Osteoblast (primary cell): ENCODE data around the gene DDC. TPM values are rescaled to one million over a fixed set of nuclear protein-coding genes. Genes with fewer than 3 reads are reported as not detected.

Experiments
- DNase-seq: peaks from one replicate; pipeline ENCODE4 v3.0.0; 2011; ENCODE audit warnings: low spot score, mixed read lengths; ENCODE audit not compliant: insufficient read length; ENCODE audit errors: missing footprints
- H2AFZ ChIP-seq: 2 replicates; pipeline ENCODE4 v1.6.0; 2011; ENCODE audit warnings: mild to moderate bottlenecking, low read length
- H3K27ac ChIP-seq: 2 replicates; pipeline ENCODE4 v1.5.1; 2011; ENCODE audit warnings: mild to moderate bottlenecking, low read depth, low read length, moderate library complexity
- H3K27me3 ChIP-seq: 2 replicates; pipeline ENCODE4 v1.6.0; 2012; ENCODE audit warnings: mild to moderate bottlenecking, control low read depth, inconsistent platforms, low read length, moderate library complexity; ENCODE audit not compliant: insufficient read depth
- H3K36me3 ChIP-seq: 2 replicates; pipeline ENCODE4 v1.5.1; 2011; ENCODE audit warnings: mild to moderate bottlenecking, low read length, control low read depth, moderate library complexity; ENCODE audit not compliant: insufficient read depth
- H3K4me1 ChIP-seq: 2 replicates; pipeline ENCODE4 v1.5.1; 2011; ENCODE audit warnings: mild to moderate bottlenecking, low read length, control low read depth, moderate library complexity; ENCODE audit not compliant: insufficient read depth
- H3K4me2 ChIP-seq: 2 replicates; pipeline ENCODE4 v1.6.0; 2011; ENCODE audit warnings: mild to moderate bottlenecking, low read length; ENCODE audit not compliant: insufficient read depth
- H3K4me3 ChIP-seq: fragments of 200-600 bp; sonication (generic); 3 replicates; pipeline ENCODE4 v1.5.1; 2012; ENCODE audit warnings: mild to moderate bottlenecking, low read length, inconsistent platforms; ENCODE audit not compliant: insufficient read depth
- H3K79me2 ChIP-seq: 2 replicates; pipeline ENCODE4 v1.6.0; 2012; ENCODE audit warnings: mild to moderate bottlenecking, low read length, control low read depth, inconsistent platforms; ENCODE audit not compliant: insufficient read depth
- H3K9me3 ChIP-seq: 2 replicates; pipeline ENCODE4 v1.5.1; 2011; ENCODE audit warnings: low read depth, low read length, control low read depth
- H4K20me1 ChIP-seq: 2 replicates; pipeline ENCODE4 v1.6.0; 2012; ENCODE audit warnings: mild to moderate bottlenecking, low read length, control low read depth; ENCODE audit not compliant: insufficient read depth
- CTCF ChIP-seq: IDR thresholded peaks from 2 replicates; pipeline ENCODE4 v1.5.1; 2011; ENCODE audit warnings: mild to moderate bottlenecking, low read depth, low read length, moderate library complexity; ENCODE audit errors: extremely low read depth
- total RNA-seq: library from RNA; depleted of rRNA; stranded (reverse); fragments of >200 nt; gene quantifications from 2 replicates; pipeline ENCODE4 v1.2.3, GENCODE V29; 2012

The DDC gene
- total RNA-seq, result not detected in 2 replicates

- DNase-seq, result no peak
- no peak within 1 kb of the TSS for H3K27ac ChIP-seq
- H3K27me3 ChIP-seq, result peaks cover 19% of the 10 kb centered on the region
- no peaks in the 10 kb centered on the region for H3K9me3 ChIP-seq
- no peaks in the 10 kb centered on the region for H3K79me2 ChIP-seq
- H3K4me1 ChIP-seq, result no peaks in the 10 kb centered on the region
- no peak within 1 kb of the TSS for H3K4me2 ChIP-seq
- no peak within 1 kb of the TSS for H2AFZ ChIP-seq
- no peak within 1 kb of the TSS for H3K4me3 ChIP-seq
- no peak for TF ChIP-seq CTCF
- H4K20me1 ChIP-seq, result no peaks in the 10 kb centered on the region
- H3K36me3 ChIP-seq, result no peaks in the 10 kb centered on the region
Observed at GRCh38 chr7:50564640-50565558, at the start of gene DDC. Gene DDC (minus strand): TSS chr7:50565405. CDS start chr7:50544085, 21,320 bp downstream.

- DNase-seq, result no peak
- H3K27me3 ChIP-seq, result no peaks in the 10 kb centered on the region
- H3K79me2 ChIP-seq, result no peaks in the 10 kb centered on the region
- no peaks in the 10 kb centered on the region for H3K9me3 ChIP-seq
- peaks cover 35% of the 10 kb centered on the region for H3K36me3 ChIP-seq
- TF ChIP-seq CTCF, result no peak
- peaks cover 18% of the 10 kb centered on the region for H4K20me1 ChIP-seq
- no peak overlapping the region for H3K4me3 ChIP-seq
- H2AFZ ChIP-seq, result no peak overlapping the region
- no peak overlapping the region for H3K27ac ChIP-seq
- no peak overlapping the region for H3K4me2 ChIP-seq
- H3K4me1 ChIP-seq, result peaks cover 10% of the 10 kb centered on the region
Observed at GRCh38 chr7:50613473-50613872, 48.3 kb upstream of the DDC start.

- peaks cover 39% of the 10 kb centered on the region for H3K36me3 ChIP-seq
- TF ChIP-seq CTCF, result no peak
- peaks cover 10% of the 10 kb centered on the region for H3K4me1 ChIP-seq
- no peak overlapping the region for H2AFZ ChIP-seq
- H3K4me2 ChIP-seq, result no peak overlapping the region
- peaks cover 18% of the 10 kb centered on the region for H4K20me1 ChIP-seq
- no peaks in the 10 kb centered on the region for H3K27me3 ChIP-seq
- DNase-seq, result no peak
- no peak overlapping the region for H3K4me3 ChIP-seq
- H3K79me2 ChIP-seq, result no peaks in the 10 kb centered on the region
- no peak overlapping the region for H3K27ac ChIP-seq
- H3K9me3 ChIP-seq, result no peaks in the 10 kb centered on the region
Observed at GRCh38 chr7:50612704-50613103, 47.5 kb upstream of the DDC start.

- no peak for TF ChIP-seq CTCF
- Histone ChIP-seq H2AFZ (no peak overlapping the region), H4K20me1 (peaks cover 23% of the 10 kb centered on the region), H3K4me3 (no peak overlapping the region), H3K4me1 (peaks cover 10% of the 10 kb centered on the region), H3K27me3 (no peaks in the 10 kb centered on the region), H3K9me3 (no peaks in the 10 kb centered on the region), H3K4me2 (no peak overlapping the region), H3K36me3 (peaks cover 36% of the 10 kb centered on the region), H3K79me2 (no peaks in the 10 kb centered on the region), H3K27ac (no peak overlapping the region)
- no peak for DNase-seq
Observed at GRCh38 chr7:50610521-50611277, 45.5 kb upstream of the DDC start.
